Measurements from ENCODE around the gene FOXS1. TPM values are rescaled to one million over a fixed set of nuclear protein-coding genes. Genes with fewer than 3 reads are reported as not detected.

FOXS1 gene
- total RNA-seq, 1 experiment from 2014 or later = not detected

DNA sequence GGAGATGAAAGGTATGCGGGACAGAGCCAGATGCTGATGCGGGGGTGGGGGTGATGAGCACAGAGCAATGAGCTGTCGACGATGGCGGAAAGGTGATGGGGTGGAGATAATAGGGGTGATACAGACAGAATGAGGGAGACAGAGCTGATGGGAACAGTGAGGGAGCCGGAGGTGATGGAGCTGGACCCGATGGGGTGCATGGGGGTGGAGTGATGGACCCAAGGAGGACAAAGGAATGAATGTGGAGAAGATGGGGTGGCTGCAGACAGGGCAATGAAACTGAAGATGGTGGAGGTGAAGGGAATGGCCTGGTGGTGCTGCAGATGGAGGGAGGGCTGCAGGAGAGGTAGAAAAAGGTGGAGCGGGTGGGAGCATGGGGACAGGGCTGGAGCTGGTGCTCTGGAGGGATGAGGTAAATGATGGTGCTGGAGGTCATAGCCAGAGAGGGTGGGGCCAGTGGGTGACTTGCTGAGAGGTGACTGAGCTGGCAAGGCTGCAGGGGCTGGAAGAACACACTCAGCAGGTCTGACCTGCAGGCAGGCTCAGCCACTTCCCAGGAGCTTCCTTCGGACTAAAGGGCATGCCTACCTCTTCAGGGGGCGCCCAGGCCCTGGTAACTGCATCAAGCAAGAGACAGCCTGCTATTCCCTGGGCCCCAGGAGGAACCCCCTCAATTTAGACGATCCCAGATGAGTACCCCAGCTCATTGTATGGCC is 6.0 kb upstream of the FOXS1 start:
- intact Hi-C loops (cut with micrococcal nuclease; ENCODE audit: unreplicated experiment) = no loop called here
- DNase-seq (ENCODE audit: low spot score) = no peak
- Histone ChIP-seq H3K27ac (ENCODE audit: low read depth, low read length, poor library complexity, severe bottlenecking) (no peak overlapping the region), H3K27me3 (replicated peaks; ENCODE audit: insufficient read depth, low read depth, low read length, poor library complexity) (peaks cover 42% of the 10 kb centered on the region), H3K36me3 (ENCODE audit: insufficient read depth, low read length, poor library complexity, severe bottlenecking) (no peaks in the 10 kb centered on the region), H3K4me3 (ENCODE audit: low read depth, low read length, poor library complexity, severe bottlenecking) (no peak overlapping the region), H3K9me3 (ENCODE audit: low read depth, low read length, poor library complexity, severe bottlenecking) (no peaks in the 10 kb centered on the region), H3K4me1 (ENCODE audit: insufficient read depth, low read length, poor library complexity, severe bottlenecking) (no peaks in the 10 kb centered on the region)
- ChIA-PET POLR2A (ENCODE audit: low non-redundant PET) (no interaction called here), CTCF (no interaction called here)
- no peak for TF ChIP-seq EZH2 (IDR thresholded peaks at IDR 0.05; ENCODE audit: borderline replicate concordance, low read depth, low read length, poor library complexity, severe bottlenecking)
- TF ChIP-seq, protein P1, sequence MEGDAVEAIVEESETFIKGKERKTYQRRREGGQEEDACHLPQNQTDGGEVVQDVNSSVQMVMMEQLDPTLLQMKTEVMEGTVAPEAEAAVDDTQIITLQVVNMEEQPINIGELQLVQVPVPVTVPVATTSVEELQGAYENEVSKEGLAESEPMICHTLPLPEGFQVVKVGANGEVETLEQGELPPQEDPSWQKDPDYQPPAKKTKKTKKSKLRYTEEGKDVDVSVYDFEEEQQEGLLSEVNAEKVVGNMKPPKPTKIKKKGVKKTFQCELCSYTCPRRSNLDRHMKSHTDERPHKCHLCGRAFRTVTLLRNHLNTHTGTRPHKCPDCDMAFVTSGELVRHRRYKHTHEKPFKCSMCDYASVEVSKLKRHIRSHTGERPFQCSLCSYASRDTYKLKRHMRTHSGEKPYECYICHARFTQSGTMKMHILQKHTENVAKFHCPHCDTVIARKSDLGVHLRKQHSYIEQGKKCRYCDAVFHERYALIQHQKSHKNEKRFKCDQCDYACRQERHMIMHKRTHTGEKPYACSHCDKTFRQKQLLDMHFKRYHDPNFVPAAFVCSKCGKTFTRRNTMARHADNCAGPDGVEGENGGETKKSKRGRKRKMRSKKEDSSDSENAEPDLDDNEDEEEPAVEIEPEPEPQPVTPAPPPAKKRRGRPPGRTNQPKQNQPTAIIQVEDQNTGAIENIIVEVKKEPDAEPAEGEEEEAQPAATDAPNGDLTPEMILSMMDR (conservative IDR thresholded peaks at IDR 0.05; ENCODE audit: low read depth, low read length) = no peak
- BruUV-seq (replicated peaks) = no TSS peak

DNA sequence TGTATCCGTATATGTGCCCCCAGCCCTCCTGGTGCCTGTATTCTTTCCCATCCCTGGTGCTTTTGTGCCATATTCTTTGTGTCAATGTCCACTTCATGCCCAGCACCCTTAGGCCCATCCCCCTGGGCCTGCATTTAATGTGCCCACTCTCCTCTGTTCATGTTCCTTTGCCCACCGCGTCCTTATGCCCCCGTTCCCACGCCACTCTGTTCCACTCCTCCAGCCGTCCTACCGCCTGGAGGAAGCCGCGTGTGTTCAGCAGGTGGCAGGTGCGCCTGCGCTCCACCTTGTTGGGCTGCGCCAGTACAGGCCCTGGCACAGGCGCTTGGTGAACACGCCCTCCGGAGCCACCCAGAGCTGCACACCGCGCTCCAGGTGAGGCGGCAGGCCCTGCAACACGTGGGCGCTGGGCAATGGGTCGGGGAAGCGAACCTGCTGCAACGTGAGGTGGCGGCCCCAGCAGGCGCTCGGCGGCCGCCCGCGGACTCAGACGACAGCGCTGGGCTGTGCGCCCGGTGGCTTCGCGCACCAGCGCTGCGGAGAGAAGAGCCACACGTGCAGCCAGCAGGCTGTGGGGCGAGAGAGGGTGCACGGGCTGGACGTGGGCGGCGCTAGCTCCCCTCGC is 4.0 kb upstream of the FOXS1 start:
- Histone ChIP-seq H3K27me3 (replicated peaks; ENCODE audit: insufficient read depth, low read depth, low read length, poor library complexity) (peaks cover 32% of the 10 kb centered on the region), H3K4me3 (ENCODE audit: low read depth, low read length, poor library complexity, severe bottlenecking) (no peak overlapping the region), H3K4me1 (ENCODE audit: insufficient read depth, low read length, poor library complexity, severe bottlenecking) (no peaks in the 10 kb centered on the region), H3K27ac (ENCODE audit: low read depth, low read length, poor library complexity, severe bottlenecking) (no peak overlapping the region), H3K9me3 (ENCODE audit: low read depth, low read length, poor library complexity, severe bottlenecking) (no peaks in the 10 kb centered on the region), H3K36me3 (ENCODE audit: insufficient read depth, low read length, poor library complexity, severe bottlenecking) (no peaks in the 10 kb centered on the region)
- no TSS peak for BruUV-seq (replicated peaks)
- intact Hi-C loops (cut with micrococcal nuclease; ENCODE audit: unreplicated experiment) = no loop called here
- ChIA-PET POLR2A (ENCODE audit: low non-redundant PET) (no interaction called here), CTCF (no interaction called here)
- DNase-seq (ENCODE audit: low spot score) = no peak
- no peak for TF ChIP-seq EZH2 (IDR thresholded peaks at IDR 0.05; ENCODE audit: borderline replicate concordance, low read depth, low read length, poor library complexity, severe bottlenecking)
- TF ChIP-seq, protein P1 (conservative IDR thresholded peaks at IDR 0.05; ENCODE audit: low read depth, low read length) = no peak

GRCh38 chr20:31848088-31848999 is 2.9 kb upstream of the FOXS1 start:
- no peaks in the 10 kb centered on the region for H3K4me1 ChIP-seq (ENCODE audit: insufficient read depth, low read length, poor library complexity, severe bottlenecking)
- intact Hi-C loops (cut with micrococcal nuclease; ENCODE audit: unreplicated experiment) = no loop called here
- H3K36me3 ChIP-seq (ENCODE audit: insufficient read depth, low read length, poor library complexity, severe bottlenecking) = no peaks in the 10 kb centered on the region
- H3K27me3 ChIP-seq (replicated peaks; ENCODE audit: insufficient read depth, low read depth, low read length, poor library complexity) = peaks cover 29% of the 10 kb centered on the region
- ChIA-PET CTCF (no interaction called here), POLR2A (ENCODE audit: low non-redundant PET) (no interaction called here)
- no peak overlapping the region for H3K4me3 ChIP-seq (ENCODE audit: low read depth, low read length, poor library complexity, severe bottlenecking)
- no TSS peak for BruUV-seq (replicated peaks)
- DNase-seq (ENCODE audit: low spot score) = no peak
- no peaks in the 10 kb centered on the region for H3K9me3 ChIP-seq (ENCODE audit: low read depth, low read length, poor library complexity, severe bottlenecking)
- no peak for TF ChIP-seq EZH2 (IDR thresholded peaks at IDR 0.05; ENCODE audit: borderline replicate concordance, low read depth, low read length, poor library complexity, severe bottlenecking)
- TF ChIP-seq, protein P1 (conservative IDR thresholded peaks at IDR 0.05; ENCODE audit: low read depth, low read length) = no peak
- no peak overlapping the region for H3K27ac ChIP-seq (ENCODE audit: low read depth, low read length, poor library complexity, severe bottlenecking)
